Measurements from ENCODE around the gene GPR37.

DNA sequence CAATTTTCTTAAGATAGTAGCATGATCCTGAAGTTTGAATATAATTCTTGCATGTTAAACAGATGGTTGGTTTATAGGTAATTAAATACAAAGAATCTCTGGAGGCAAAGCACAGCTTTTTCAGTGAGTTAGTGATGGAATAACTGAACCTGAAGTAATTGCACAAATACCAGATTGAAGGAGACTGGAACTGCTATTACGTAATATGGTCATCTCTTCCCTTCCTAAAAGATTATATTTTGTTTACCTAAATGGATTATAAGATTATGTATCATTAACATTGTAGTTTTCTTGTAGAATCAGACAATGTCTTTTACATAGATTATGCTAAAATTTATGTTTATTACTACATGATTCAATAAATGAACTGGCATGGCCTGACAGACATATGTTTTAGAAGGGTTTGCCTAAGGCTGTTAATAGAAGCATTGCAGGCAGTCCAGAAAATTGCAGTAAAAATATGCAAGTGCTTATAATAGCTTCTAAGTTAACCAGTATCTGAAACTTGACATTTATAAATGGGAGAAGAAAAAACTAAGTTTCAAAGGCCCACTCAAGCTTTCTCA, 35.8 kb upstream of the GPR37 start:
- TF ChIP-seq, protein P1, sequence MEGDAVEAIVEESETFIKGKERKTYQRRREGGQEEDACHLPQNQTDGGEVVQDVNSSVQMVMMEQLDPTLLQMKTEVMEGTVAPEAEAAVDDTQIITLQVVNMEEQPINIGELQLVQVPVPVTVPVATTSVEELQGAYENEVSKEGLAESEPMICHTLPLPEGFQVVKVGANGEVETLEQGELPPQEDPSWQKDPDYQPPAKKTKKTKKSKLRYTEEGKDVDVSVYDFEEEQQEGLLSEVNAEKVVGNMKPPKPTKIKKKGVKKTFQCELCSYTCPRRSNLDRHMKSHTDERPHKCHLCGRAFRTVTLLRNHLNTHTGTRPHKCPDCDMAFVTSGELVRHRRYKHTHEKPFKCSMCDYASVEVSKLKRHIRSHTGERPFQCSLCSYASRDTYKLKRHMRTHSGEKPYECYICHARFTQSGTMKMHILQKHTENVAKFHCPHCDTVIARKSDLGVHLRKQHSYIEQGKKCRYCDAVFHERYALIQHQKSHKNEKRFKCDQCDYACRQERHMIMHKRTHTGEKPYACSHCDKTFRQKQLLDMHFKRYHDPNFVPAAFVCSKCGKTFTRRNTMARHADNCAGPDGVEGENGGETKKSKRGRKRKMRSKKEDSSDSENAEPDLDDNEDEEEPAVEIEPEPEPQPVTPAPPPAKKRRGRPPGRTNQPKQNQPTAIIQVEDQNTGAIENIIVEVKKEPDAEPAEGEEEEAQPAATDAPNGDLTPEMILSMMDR (IDR thresholded peaks at IDR 0.05), result no peak
- TF ChIP-seq, protein P2, sequence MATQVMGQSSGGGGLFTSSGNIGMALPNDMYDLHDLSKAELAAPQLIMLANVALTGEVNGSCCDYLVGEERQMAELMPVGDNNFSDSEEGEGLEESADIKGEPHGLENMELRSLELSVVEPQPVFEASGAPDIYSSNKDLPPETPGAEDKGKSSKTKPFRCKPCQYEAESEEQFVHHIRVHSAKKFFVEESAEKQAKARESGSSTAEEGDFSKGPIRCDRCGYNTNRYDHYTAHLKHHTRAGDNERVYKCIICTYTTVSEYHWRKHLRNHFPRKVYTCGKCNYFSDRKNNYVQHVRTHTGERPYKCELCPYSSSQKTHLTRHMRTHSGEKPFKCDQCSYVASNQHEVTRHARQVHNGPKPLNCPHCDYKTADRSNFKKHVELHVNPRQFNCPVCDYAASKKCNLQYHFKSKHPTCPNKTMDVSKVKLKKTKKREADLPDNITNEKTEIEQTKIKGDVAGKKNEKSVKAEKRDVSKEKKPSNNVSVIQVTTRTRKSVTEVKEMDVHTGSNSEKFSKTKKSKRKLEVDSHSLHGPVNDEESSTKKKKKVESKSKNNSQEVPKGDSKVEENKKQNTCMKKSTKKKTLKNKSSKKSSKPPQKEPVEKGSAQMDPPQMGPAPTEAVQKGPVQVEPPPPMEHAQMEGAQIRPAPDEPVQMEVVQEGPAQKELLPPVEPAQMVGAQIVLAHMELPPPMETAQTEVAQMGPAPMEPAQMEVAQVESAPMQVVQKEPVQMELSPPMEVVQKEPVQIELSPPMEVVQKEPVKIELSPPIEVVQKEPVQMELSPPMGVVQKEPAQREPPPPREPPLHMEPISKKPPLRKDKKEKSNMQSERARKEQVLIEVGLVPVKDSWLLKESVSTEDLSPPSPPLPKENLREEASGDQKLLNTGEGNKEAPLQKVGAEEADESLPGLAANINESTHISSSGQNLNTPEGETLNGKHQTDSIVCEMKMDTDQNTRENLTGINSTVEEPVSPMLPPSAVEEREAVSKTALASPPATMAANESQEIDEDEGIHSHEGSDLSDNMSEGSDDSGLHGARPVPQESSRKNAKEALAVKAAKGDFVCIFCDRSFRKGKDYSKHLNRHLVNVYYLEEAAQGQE (IDR thresholded peaks at IDR 0.05; ENCODE audit: insufficient read depth in 1 of 2, low read depth in 2 of 2, low read length in 1 of 2), result no peak
- no peak for TF ChIP-seq POLR2AphosphoS5 (IDR thresholded peaks at IDR 0.05; ENCODE audit: low read depth, low read length)

Data from Panc1 (cell line).